Measurements from ENCODE around the gene CYP3A7.

CYP3A7 gene

DNA sequence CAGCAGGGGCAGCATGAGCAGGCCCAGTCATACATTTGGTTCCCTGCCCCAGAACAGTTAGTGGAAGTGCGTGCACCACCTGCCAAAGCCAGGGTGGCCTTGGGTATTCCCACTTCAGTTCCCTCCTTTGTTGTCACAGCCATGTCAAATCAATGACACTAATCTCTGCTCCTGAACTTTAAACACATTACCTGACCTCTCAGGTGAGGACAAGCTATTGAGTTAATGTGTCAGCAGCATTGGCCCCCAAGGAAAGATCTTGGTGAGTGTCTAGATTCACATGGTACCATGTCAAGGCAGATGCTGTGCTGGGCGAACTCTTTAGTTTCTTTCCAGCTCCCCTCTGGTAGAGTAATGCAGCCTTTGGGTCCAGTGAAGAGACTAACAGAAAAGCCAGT, 57.3 kb downstream of the CYP3A7 start:
- H3K4me2 ChIP-seq: no peak overlapping the region
- no peak overlapping the region for H3K27ac ChIP-seq
- no peaks in the 10 kb centered on the region for H3K79me2 ChIP-seq (ENCODE audit: insufficient read depth, low read depth)
- H3K36me3 ChIP-seq (ENCODE audit: insufficient read depth): no peaks in the 10 kb centered on the region
- H3K4me3 ChIP-seq (IDR thresholded peaks at IDR 0.05; ENCODE audit: insufficient read depth, low read depth, low read length): no peak overlapping the region
- TF ChIP-seq, protein P1, sequence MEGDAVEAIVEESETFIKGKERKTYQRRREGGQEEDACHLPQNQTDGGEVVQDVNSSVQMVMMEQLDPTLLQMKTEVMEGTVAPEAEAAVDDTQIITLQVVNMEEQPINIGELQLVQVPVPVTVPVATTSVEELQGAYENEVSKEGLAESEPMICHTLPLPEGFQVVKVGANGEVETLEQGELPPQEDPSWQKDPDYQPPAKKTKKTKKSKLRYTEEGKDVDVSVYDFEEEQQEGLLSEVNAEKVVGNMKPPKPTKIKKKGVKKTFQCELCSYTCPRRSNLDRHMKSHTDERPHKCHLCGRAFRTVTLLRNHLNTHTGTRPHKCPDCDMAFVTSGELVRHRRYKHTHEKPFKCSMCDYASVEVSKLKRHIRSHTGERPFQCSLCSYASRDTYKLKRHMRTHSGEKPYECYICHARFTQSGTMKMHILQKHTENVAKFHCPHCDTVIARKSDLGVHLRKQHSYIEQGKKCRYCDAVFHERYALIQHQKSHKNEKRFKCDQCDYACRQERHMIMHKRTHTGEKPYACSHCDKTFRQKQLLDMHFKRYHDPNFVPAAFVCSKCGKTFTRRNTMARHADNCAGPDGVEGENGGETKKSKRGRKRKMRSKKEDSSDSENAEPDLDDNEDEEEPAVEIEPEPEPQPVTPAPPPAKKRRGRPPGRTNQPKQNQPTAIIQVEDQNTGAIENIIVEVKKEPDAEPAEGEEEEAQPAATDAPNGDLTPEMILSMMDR (conservative IDR thresholded peaks at IDR 0.05; ENCODE audit: low read depth, low read length): no peak
- H3K27me3 ChIP-seq (ENCODE audit: insufficient read depth, low read depth): no peaks in the 10 kb centered on the region
- no peaks in the 10 kb centered on the region for H3K4me1 ChIP-seq (ENCODE audit: low read depth, poor library complexity, severe bottlenecking)
- H4K20me1 ChIP-seq (ENCODE audit: insufficient read depth): no peaks in the 10 kb centered on the region
- H3K9ac ChIP-seq: no peak overlapping the region
- no peak overlapping the region for H2AFZ ChIP-seq (ENCODE audit: low read depth)

DNA sequence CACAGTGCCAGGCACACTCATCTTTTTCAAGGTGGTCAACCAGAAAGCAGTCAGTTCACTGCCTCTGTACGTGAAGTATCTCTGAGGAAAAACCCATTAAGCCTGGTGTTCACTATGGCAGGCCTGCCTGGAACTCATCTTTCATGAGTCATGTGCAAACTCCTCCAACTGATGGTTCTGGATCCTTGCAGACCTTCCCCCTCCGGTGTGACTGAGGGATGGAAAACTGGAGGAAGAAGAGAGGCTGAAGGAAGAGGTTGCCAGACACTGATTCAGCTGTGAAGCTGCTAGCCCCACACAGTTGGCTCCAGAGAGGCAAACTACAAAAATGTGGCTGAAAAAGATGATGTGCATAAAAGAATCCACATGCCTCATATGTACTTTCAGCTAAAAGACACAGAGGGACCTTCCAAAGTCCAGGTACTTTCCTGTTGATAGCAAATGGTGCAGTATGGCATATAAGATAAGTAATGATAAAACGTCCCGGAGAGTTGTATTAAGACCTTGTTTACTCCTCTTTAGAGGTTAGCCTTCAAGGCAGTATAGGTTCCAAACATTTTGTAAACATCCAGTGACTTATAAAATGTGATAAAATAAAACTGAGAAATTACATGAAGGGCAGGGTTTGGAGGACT, 57.9 kb downstream of the CYP3A7 start:
- Histone ChIP-seq H3K36me3 (ENCODE audit: insufficient read depth) (no peaks in the 10 kb centered on the region), H2AFZ (ENCODE audit: low read depth) (no peak overlapping the region), H3K27me3 (ENCODE audit: insufficient read depth, low read depth) (no peaks in the 10 kb centered on the region), H3K27ac (no peak overlapping the region), H3K4me3 (IDR thresholded peaks at IDR 0.05; ENCODE audit: insufficient read depth, low read depth, low read length) (no peak overlapping the region), H3K4me1 (ENCODE audit: low read depth, poor library complexity, severe bottlenecking) (no peaks in the 10 kb centered on the region), H3K79me2 (ENCODE audit: insufficient read depth, low read depth) (no peaks in the 10 kb centered on the region), H4K20me1 (ENCODE audit: insufficient read depth) (no peaks in the 10 kb centered on the region), H3K9ac (no peak overlapping the region), H3K4me2 (no peak overlapping the region)
- TF ChIP-seq, protein P1 (conservative IDR thresholded peaks at IDR 0.05; ENCODE audit: low read depth, low read length): no peak

DNA sequence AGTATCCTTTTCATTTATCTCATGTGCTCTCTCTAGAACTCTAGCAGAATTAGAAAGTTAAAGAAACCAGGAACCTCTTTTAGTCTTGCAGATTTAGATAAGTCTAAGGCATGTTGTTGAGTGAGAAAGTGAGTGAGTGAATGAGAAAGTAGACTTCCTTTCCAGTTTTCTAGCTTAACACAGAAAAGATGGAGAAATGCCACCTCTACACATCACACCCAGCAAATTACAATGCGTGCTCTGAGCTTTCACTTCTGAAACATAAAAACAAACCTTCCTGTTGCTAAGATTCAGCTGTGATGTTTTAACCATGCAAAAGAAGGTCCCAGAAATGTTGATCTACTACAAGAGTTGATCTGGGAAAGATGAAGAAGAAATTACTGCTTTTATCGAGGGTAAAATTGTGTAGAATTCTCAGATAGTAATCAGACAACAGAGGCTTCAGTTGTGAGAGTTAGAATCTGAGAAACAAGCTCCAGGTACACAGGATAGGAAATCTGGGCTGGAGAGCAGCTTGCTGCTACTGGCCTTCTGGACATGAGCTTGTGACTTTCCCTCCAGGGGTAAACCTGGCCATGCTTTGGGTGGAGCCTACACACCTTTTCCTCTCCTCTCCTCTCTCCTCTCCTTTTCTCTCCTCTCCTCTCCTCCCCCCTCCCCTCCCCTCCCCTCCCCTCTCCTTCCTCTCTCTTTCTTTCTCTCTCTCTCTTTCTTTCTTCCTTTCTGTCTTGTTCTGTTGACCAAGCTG, 59.8 kb downstream of the CYP3A7 start:
- Histone ChIP-seq H3K4me2 (no peak overlapping the region), H3K36me3 (ENCODE audit: insufficient read depth) (no peaks in the 10 kb centered on the region), H3K27me3 (ENCODE audit: insufficient read depth, low read depth) (no peaks in the 10 kb centered on the region), H3K27ac (no peak overlapping the region), H3K4me3 (IDR thresholded peaks at IDR 0.05; ENCODE audit: insufficient read depth, low read depth, low read length) (no peak overlapping the region), H4K20me1 (ENCODE audit: insufficient read depth) (no peaks in the 10 kb centered on the region), H3K4me1 (ENCODE audit: low read depth, poor library complexity, severe bottlenecking) (no peaks in the 10 kb centered on the region), H3K79me2 (ENCODE audit: insufficient read depth, low read depth) (no peaks in the 10 kb centered on the region), H2AFZ (ENCODE audit: low read depth) (no peak overlapping the region), H3K9ac (no peak overlapping the region)
- TF ChIP-seq, protein P1 (conservative IDR thresholded peaks at IDR 0.05; ENCODE audit: low read depth, low read length): no peak

DNA sequence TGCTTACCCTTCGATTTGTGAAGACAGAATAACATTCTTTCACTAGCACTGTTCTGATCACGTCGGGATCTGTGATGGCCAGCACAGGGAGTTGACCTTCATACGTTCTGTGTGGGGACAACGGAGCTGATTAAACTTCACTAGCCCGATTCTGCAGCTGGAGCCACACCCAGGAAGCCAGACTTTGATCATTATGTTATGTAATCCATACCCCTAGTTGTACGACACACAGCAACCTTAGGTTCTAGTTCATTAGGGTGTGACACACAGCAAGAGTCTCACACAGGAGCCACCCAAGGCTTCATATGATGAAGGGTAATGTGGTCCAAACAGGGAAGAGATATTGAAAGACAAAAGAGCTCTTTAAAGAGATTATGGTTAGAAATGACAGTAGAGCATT, 62.4 kb downstream of the CYP3A7 start:
- Histone ChIP-seq H3K4me2 (no peak overlapping the region), H3K4me1 (ENCODE audit: low read depth, poor library complexity, severe bottlenecking) (no peaks in the 10 kb centered on the region), H3K9ac (no peak overlapping the region), H3K27me3 (ENCODE audit: insufficient read depth, low read depth) (no peaks in the 10 kb centered on the region), H2AFZ (ENCODE audit: low read depth) (no peak overlapping the region), H3K36me3 (ENCODE audit: insufficient read depth) (no peaks in the 10 kb centered on the region), H3K79me2 (ENCODE audit: insufficient read depth, low read depth) (no peaks in the 10 kb centered on the region), H4K20me1 (ENCODE audit: insufficient read depth) (no peaks in the 10 kb centered on the region), H3K27ac (no peak overlapping the region), H3K4me3 (IDR thresholded peaks at IDR 0.05; ENCODE audit: insufficient read depth, low read depth, low read length) (no peak overlapping the region)
- TF ChIP-seq, protein P1 (conservative IDR thresholded peaks at IDR 0.05; ENCODE audit: low read depth, low read length): no peak
